Esophagus (tissue), 2 donors: Measurements from ENCODE around the gene FYN. TPM values are rescaled to one million over a fixed set of nuclear protein-coding genes. Genes with fewer than 3 reads are reported as not detected.
A peak's percentile ranks its signal among the peaks of the same experiment; 100 is the strongest.
"Not testable (repeated sequence)": the region's sequence is repeated elsewhere in the genome, so short reads cannot be mapped to it uniquely, and the experiment has no call there.

ENCODE experiments used
- H3K27ac ChIP-seq, 2 donors: one replicate each; pipeline ENCODE4 v1.5.1; 2013; ENCODE audit warnings: low read depth in 2 of 2, mild to moderate bottlenecking in 2 of 2, inconsistent platforms in 1 of 2, low read length in 1 of 2, moderate library complexity in 1 of 2
- H3K27me3 ChIP-seq, 2 donors: one replicate each; pipeline ENCODE4 v1.6.1; 2013; ENCODE audit warnings: low read length in 2 of 2, control low read depth in 1 of 2, mild to moderate bottlenecking in 1 of 2; ENCODE audit not compliant: insufficient read depth in 2 of 2, control insufficient read depth in 1 of 2
- H3K36me3 ChIP-seq, 2 donors: one replicate each; pipeline ENCODE4 v1.6.1; 2013; ENCODE audit warnings: low read length in 1 of 2; ENCODE audit not compliant: control insufficient read depth in 2 of 2, insufficient read depth in 2 of 2
- H3K4me1 ChIP-seq, 2 donors: one replicate each; pipeline ENCODE4 v1.6.1; 2013; ENCODE audit warnings: low read length in 1 of 2; ENCODE audit not compliant: control insufficient read depth in 2 of 2, insufficient read depth in 2 of 2
- H3K4me3 ChIP-seq, 2 donors: one replicate each; pipeline ENCODE4 v1.5.1; 2013; ENCODE audit warnings: low read length in 2 of 2, mild to moderate bottlenecking in 2 of 2, low read depth in 1 of 2, moderate library complexity in 1 of 2
- H3K9me3 ChIP-seq, 2 donors: one replicate each; pipeline ENCODE4 v1.6.1; 2013; ENCODE audit warnings: mild to moderate bottlenecking in 2 of 2, low read depth in 1 of 2, low read length in 1 of 2, moderate library complexity in 1 of 2; ENCODE audit not compliant: control insufficient read depth in 2 of 2, insufficient read depth in 1 of 2
- WGBS, 2 donors: extraction: QIAGEN DNeasy Blood & Tissue Kit; methylation state at CpG; one replicate each; pipeline ENCODE4 v1.1.7; 2013; 5-methylcytosine and 5-hydroxymethylcytosine counted together
- polyA plus RNA-seq, 2 donors: library from polyadenylated mRNA; stranded (reverse); fragments of 200-250 nt; gene quantifications; one replicate each; pipeline ENCODE4 v1.2.3, GENCODE V29; 2013
- donor health status: healthy with polysubstance abuse.
- donor health status: Bipolar disorder and iron deficiency.

The FYN gene
- polyA plus RNA-seq, 2 donors, result 6.7 to 8.4 TPM

DNA sequence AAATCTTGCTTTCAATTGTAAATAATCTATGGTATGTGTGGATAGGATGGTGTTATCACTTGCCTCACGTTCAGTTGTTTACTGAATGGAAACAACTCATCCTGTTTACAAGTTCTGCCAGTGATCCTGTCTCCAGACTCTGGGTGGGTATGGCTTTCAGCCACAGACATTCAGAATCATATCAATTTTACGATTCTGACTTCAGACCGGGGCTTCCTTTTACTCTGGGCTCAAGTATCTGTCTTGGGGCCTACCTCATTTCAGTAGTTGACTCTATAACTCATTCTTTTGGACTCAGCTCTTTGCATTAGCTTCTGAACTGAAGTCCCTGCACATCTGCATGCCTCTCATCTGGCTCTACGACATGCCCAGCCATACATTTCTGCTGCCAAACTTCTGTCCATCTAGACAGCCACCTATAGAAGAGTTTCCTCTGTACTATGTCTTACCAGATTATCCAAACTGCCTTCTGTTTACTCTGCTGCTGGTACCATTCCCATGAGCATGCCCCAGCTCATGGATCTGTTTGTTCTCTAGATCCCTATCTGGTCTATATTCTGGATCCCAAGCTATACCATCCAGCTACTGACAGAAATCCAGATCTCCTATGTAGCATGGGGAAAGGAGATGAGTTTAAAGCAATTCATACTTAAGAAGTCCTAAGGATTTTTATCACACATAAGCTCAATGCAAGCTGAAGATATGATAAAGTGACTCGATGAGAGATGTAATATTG, 34.3 kb downstream of the FYN start:
- Histone ChIP-seq H3K9me3 (no peaks in the 10 kb centered on the region), H3K4me1 (no peaks in the 10 kb centered on the region), H3K27me3 (no peaks in the 10 kb centered on the region), H3K36me3 (no peaks in the 10 kb centered on the region), H3K27ac (no peak overlapping the region), H3K4me3 (no peak overlapping the region)
- 66 to 74% methylated on average over 5 of the region's 5 CpGs for WGBS, 2 donors

DNA sequence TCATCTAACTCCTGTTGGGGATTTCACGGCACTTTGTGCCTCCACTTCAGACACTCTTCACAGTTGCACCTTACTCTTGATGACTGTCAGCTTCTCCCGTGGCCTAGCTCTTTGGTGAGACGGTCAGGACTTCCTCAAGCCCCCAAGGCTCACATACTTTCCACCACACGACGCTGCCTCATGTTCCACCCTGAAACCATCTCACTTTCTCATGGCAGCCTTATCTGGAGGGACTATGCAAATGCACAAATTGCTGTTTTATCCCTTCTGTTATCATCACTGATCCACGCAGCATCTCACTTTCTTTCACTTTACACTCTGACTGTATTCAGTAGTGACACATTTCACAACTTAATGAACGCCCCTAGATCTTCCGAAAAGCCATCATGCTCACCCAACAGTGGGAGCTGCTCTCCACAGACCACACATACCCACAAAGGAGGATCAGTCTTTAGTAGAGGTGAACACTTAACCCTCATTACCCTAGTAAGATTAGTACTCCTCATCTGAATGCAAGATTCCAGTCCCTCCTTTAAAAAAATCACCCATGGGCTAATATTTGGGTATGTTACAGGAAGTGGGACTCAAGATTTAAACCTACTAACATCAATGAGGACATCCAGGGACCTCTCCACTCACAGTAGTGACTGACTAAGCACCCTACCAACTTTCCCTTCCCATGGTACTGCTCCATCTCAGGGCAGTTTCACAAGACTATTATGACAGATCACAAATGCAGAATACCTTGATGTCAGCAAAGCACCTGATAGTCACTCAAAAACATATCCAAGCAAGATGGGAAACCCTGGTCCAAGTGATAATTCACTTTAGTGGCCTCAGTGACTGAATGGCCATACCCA, 35.4 kb downstream of the FYN start:
- no peaks in the 10 kb centered on the region for H3K9me3 ChIP-seq
- no peak overlapping the region for H3K4me3 ChIP-seq
- H3K27me3 ChIP-seq, result no peaks in the 10 kb centered on the region
- no peaks in the 10 kb centered on the region for H3K4me1 ChIP-seq
- peak overlapping the region in 1 of 2 donors; percentile 63 for H3K27ac ChIP-seq
- WGBS, 2 donors, result 83 to 85% methylated on average over 8 of the region's 8 CpGs
- no peaks in the 10 kb centered on the region for H3K36me3 ChIP-seq

DNA sequence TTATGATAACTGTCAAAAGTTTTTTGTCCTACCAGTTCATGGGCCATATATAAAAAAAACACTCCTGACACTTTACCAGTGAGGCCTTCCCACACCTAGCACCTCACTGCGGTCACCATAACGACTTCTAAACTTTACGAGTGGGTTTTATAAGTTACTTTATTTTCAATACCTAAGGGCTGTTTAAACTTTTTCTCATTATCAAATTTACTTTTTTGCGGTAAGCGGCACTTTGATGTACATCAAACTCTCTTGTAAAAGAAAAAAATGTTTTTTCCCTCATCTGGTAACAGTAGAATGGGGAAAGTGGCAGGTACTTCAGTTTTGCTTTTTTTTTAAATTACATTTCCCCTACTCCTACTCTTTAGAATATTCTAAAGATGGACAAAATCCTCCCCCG, 36.2 kb downstream of the FYN start:
- no peak overlapping the region for H3K27ac ChIP-seq
- H3K4me3 ChIP-seq, result no peak overlapping the region

DNA sequence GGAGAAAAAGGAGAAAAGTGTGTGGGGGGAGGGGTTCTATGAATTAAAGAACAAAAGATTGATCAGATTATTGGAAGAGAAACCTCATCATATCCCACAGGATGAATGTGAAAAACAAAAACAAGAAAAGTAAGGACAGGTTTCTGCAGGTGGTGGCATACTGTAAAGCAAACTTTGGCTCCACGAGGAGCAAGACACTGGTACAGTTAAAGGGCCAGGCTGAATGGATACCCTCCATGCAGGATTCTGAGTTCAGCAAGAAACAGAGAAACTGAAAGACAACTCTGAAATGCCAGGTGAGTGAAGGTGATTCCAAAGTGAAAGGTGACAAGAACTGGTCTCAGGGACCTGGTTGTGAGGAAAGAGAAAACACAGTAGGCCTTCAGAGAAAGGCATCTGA, 37.4 kb downstream of the FYN start:
- H3K4me3 ChIP-seq, result no peak overlapping the region
- H3K9me3 ChIP-seq, result no peaks in the 10 kb centered on the region
- H3K36me3 ChIP-seq, result no peaks in the 10 kb centered on the region
- H3K27me3 ChIP-seq, result no peaks in the 10 kb centered on the region
- no peaks in the 10 kb centered on the region for H3K4me1 ChIP-seq
- 44 to 47% methylated on average over 1 of the region's 1 CpG for WGBS, 2 donors
- no peak overlapping the region for H3K27ac ChIP-seq

More for the DNA sequence above, 36.2 kb downstream of the FYN start:
- no peaks in the 10 kb centered on the region for H3K4me1 ChIP-seq
- H3K27me3 ChIP-seq, result no peaks in the 10 kb centered on the region
- WGBS, 2 donors, result 83 to 87% methylated on average over 6 of the region's 6 CpGs
- no peaks in the 10 kb centered on the region for H3K36me3 ChIP-seq
- no peaks in the 10 kb centered on the region for H3K9me3 ChIP-seq

DNA sequence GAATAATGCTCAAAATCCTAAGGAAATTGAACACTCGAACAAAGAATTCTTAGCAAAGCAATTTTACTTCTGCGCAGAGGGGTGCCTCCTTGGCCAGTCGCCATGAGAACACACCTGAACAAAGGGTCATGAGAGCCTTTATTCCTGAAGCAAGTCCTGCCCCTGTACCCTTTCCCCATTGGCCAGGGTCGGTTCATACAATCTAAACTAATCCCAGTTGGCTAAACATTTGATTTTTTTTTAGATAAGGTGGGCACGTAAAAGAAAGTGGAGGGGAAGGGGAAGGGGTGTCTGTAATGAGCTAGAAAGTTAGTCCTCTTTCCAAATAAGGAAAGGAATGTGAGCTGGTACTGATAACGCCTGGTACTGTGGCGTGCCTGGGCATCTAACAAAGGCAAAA, 37.9 kb downstream of the FYN start:
- H3K27me3 ChIP-seq, H3K4me3 ChIP-seq, H3K4me1 ChIP-seq, H3K36me3 ChIP-seq, H3K9me3 ChIP-seq, H3K27ac ChIP-seq: not testable (repeated sequence)
- 51 to 56% methylated on average over 7 of the region's 7 CpGs for WGBS, 2 donors

DNA sequence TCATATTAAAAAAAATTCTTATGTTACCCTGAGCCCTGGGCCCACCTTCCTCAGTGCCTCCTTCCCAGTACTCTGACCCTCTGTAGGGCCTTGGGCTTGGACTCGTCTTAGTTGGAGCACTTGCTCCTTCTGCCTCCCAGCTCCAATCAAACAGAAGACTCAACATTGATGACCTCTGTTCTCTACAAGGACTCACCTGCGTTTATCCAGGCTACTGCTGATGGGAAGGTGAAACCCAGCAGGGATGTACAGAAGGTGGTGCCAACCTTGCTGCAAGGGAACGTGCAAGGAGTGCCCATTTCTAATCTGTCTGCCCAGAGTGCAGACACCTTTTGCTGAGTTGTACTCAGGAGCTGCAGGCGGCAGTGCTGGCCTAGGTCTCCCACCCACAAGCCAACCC, 38.9 kb downstream of the FYN start:
- no peaks in the 10 kb centered on the region for H3K4me1 ChIP-seq
- H3K27me3 ChIP-seq, result no peaks in the 10 kb centered on the region
- H3K36me3 ChIP-seq, result no peaks in the 10 kb centered on the region
- no peaks in the 10 kb centered on the region for H3K9me3 ChIP-seq
- no peak overlapping the region for H3K27ac ChIP-seq
- WGBS, 2 donors, result 81 to 84% methylated on average over 4 of the region's 4 CpGs
- no peak overlapping the region for H3K4me3 ChIP-seq

DNA sequence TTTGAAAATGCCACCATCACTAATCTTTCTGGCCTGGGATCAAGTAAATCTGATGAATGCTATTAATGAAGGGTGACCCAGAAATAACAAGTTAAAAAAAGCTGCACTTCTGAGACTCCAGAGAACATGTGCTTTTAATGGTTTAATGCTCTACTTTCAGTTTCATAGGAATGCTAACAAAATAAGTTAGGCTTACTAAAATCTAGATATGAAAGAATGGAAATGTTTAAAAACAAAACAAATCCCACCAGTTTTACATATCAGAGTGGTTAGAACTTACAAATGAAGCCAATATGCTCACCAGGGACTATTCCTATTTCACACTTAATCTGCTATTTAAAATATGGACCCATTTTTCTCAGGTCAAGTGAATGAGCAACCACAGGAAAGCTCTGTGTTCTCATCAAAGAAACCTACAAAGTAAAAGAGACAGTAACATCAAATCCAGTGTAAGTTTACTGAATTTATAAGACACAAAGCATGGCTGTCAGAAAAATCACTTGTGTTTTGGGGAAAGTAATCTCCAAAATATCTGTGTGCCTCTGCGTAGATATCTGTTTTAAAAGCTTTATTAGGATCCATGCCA, 40.3 kb downstream of the FYN start:
- no peaks in the 10 kb centered on the region for H3K36me3 ChIP-seq
- no peaks in the 10 kb centered on the region for H3K9me3 ChIP-seq
- no peaks in the 10 kb centered on the region for H3K4me1 ChIP-seq
- H3K4me3 ChIP-seq, result no peak overlapping the region
- H3K27me3 ChIP-seq, result no peaks in the 10 kb centered on the region
- H3K27ac ChIP-seq, result no peak overlapping the region
- WGBS, 2 donors, result 75 to 86% methylated on average over 1 of the region's 1 CpG

DNA sequence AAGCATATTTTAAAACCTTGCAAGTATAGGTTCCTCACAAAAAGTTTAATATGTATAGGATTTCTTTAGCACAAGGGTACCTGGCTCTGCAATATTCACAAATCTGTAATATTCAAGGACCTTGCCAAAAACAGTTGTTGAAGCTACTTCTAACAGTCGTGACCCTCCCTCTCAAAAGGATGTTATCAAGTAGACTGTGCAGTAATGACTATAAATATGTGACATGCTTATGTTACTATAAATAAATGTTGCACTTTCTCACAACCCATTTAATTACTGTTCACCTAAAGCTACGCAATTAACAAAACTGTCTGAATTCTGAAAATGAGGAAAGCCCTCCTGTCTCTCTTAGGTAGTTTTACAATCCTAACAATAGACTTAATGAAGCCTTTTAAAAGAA, 41.8 kb downstream of the FYN start:
- H3K36me3 ChIP-seq, result no peaks in the 10 kb centered on the region
- H3K27me3 ChIP-seq, result no peaks in the 10 kb centered on the region
- H3K4me3 ChIP-seq, result no peak overlapping the region
- no peaks in the 10 kb centered on the region for H3K9me3 ChIP-seq
- no peak overlapping the region for H3K27ac ChIP-seq
- 76 to 84% methylated on average over 2 of the region's 2 CpGs for WGBS, 2 donors
- H3K4me1 ChIP-seq, result no peaks in the 10 kb centered on the region

DNA sequence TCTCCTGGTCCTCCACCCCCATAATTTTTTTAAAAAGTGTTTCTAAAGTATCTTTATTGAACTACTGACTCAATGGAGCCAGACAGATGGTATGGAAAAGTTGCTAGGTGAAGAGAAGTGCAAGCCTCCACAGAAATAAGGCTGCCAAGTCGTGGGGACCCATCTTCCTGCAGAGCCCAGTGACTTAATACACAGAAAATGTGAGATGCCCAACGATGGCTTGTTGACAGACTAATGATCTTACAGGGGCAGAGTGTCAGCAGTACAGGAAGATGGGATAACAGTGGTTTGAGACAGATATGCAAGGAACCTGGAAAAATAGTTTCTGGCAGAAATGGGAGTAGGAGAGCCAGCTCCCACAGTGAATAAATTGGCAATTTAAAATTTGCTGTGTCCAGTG, 43.3 kb downstream of the FYN start:
- H3K4me3 ChIP-seq, result no peak overlapping the region
- no peaks in the 10 kb centered on the region for H3K9me3 ChIP-seq
- WGBS, 2 donors, result 41 to 49% methylated on average over 2 of the region's 2 CpGs
- H3K27ac ChIP-seq, result no peak overlapping the region
- H3K4me1 ChIP-seq, result no peaks in the 10 kb centered on the region
- no peaks in the 10 kb centered on the region for H3K27me3 ChIP-seq
- H3K36me3 ChIP-seq, result no peaks in the 10 kb centered on the region
